Upper lobe of right lung (tissue), 1 donor: ENCODE measurements around the gene HSPA9. TPM values are rescaled to one million over a fixed set of nuclear protein-coding genes. Genes with fewer than 3 reads are reported as not detected.

Source experiments
- ATAC-seq: fragments of 200-7000 bp; cut with Tn5 transposase; one replicate; pipeline ENCODE4 v1.9.1; 2020; ENCODE audit warnings: mild to moderate bottlenecking, moderate library complexity
- DNase-seq: peaks from one replicate; pipeline ENCODE4 v3.0.0-alpha.2; 2020
- H3K27ac ChIP-seq: fragments of 200-600 bp; one replicate; pipeline ENCODE4 v1.8.0; 2022
- H3K27me3 ChIP-seq: fragments of 200-600 bp; one replicate; pipeline ENCODE4 v1.8.0; 2022; ENCODE audit warnings: mild to moderate bottlenecking
- H3K36me3 ChIP-seq: fragments of 200-600 bp; one replicate; pipeline ENCODE4 v1.8.0; 2022
- H3K4me1 ChIP-seq: fragments of 200-600 bp; one replicate; pipeline ENCODE4 v1.8.0; 2022
- H3K4me3 ChIP-seq: fragments of 200-600 bp; one replicate; pipeline ENCODE4 v1.8.0; 2022; ENCODE audit warnings: mild to moderate bottlenecking
- H3K9me3 ChIP-seq: fragments of 200-600 bp; one replicate; pipeline ENCODE4 v1.8.0; 2022
- intact Hi-C: fragments of 100-400 bp; cut with DNase I; formaldehyde crosslinking; loops from one replicate; pipeline ENCODE4 v1.11.0; 2022
- total RNA-seq: library from RNA; stranded (reverse); fragmentation: NEBNext Ultra II Directional; extraction: Animal tissue kit (Norgen Biotek cat#: 25700); gene quantifications from one replicate; pipeline ENCODE4 v1.2.1, GENCODE V29; 2021
- TF ChIP-seq, protein P1 (sequence below): fragments of 200-600 bp; IDR thresholded peaks from one replicate; pipeline ENCODE4 v1.8.0; 2022; ENCODE audit warnings: antibody characterized with exemption
- donor health status: DM: no; HTN: yes; CAD: no; lungs with severe emphysema.

The HSPA9 gene
- total RNA-seq, 1 donor from 2014 or later: 164 TPM

DNA sequence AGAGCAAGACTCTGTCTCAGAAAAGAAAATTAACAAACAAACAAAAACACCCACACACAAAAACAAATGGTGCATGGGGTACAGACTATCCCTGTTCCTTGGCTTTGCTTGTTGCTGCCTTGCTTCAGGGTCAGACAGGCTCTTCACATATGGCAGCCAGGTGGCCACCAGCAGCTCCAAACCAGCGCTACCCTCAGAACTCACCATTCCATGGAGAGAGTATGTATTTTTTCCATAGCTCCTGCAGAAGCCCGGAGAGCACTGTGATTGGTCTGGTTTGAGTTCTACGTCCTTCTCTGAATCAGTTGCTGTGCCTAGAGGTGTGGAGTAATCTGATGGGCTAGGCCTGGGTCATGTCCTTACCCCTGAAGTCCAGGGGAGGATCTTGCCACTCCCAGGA, 25.2 kb upstream of the HSPA9 start:
- Histone ChIP-seq H3K4me3 (no peak overlapping the region), H3K4me1 (peaks cover 10% of the 10 kb centered on the region), H3K9me3 (no peaks in the 10 kb centered on the region), H3K27ac (no peak overlapping the region), H3K36me3 (no peaks in the 10 kb centered on the region), H3K27me3 (no peaks in the 10 kb centered on the region)
- ATAC-seq (no peak), DNase-seq (no peak)
- TF ChIP-seq, protein P1, sequence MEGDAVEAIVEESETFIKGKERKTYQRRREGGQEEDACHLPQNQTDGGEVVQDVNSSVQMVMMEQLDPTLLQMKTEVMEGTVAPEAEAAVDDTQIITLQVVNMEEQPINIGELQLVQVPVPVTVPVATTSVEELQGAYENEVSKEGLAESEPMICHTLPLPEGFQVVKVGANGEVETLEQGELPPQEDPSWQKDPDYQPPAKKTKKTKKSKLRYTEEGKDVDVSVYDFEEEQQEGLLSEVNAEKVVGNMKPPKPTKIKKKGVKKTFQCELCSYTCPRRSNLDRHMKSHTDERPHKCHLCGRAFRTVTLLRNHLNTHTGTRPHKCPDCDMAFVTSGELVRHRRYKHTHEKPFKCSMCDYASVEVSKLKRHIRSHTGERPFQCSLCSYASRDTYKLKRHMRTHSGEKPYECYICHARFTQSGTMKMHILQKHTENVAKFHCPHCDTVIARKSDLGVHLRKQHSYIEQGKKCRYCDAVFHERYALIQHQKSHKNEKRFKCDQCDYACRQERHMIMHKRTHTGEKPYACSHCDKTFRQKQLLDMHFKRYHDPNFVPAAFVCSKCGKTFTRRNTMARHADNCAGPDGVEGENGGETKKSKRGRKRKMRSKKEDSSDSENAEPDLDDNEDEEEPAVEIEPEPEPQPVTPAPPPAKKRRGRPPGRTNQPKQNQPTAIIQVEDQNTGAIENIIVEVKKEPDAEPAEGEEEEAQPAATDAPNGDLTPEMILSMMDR: no peak
- intact Hi-C loops: no loop called here

- DNase-seq (no peak), ATAC-seq (peak; percentile 41)
Observed at GRCh38 chr5:138597661-138598400, 22.6 kb upstream of the HSPA9 start.

GRCh38 chr5:138596105-138596881, 21.1 kb upstream of the HSPA9 start:
- DNase-seq: no peak
- H3K4me1 ChIP-seq: no peaks in the 10 kb centered on the region
- no peak overlapping the region for H3K4me3 ChIP-seq
- H3K36me3 ChIP-seq: no peaks in the 10 kb centered on the region
- H3K27me3 ChIP-seq: no peaks in the 10 kb centered on the region
- no peaks in the 10 kb centered on the region for H3K9me3 ChIP-seq
- no peak for ATAC-seq
- H3K27ac ChIP-seq: no peak overlapping the region
- TF ChIP-seq, protein P1: no peak
- intact Hi-C loops: no loop called here

More at GRCh38 chr5:138597661-138598400, 22.6 kb upstream of the HSPA9 start:
- peaks cover 2% of the 10 kb centered on the region for H3K4me1 ChIP-seq
- H3K4me3 ChIP-seq: no peak overlapping the region
- intact Hi-C loops: no loop called here
- H3K27ac ChIP-seq: no peak overlapping the region
- H3K36me3 ChIP-seq: no peaks in the 10 kb centered on the region
- TF ChIP-seq, protein P1: no peak
- no peaks in the 10 kb centered on the region for H3K9me3 ChIP-seq
- H3K27me3 ChIP-seq: no peaks in the 10 kb centered on the region

DNA sequence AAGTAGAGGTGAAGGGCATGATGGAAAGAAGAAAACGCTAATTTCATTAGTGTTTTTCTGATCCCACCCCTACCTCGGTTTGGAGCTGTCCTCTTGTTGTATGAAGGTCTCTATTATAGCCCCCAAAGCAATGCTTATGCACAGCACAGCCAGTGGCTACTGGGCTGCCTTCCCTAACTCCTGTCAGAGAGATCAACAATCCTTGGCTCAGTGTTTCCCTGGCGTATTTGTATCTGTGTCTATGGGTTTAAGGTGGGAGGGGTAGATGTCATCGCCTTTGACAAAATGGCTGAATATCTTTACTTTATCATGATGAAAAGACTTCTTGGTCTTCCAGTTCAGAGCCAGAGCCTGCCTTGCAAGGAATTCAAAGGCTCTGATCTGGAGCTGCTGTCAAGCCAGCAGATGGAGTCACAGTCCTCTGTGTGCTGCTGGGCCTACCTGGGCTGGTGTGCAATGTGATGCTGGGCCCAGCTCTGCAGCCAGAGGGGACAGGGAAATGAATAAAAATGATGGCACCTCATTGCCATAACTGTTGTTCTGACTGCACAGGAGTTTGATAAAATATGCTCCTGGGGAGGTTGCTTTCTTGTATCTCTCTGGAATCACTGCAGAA, 20.1 kb upstream of the HSPA9 start:
- no peaks in the 10 kb centered on the region for H3K36me3 ChIP-seq
- DNase-seq (no peak), ATAC-seq (no peak)
- no peak overlapping the region for H3K27ac ChIP-seq
- no peaks in the 10 kb centered on the region for H3K27me3 ChIP-seq
- no peaks in the 10 kb centered on the region for H3K4me1 ChIP-seq
- no peak overlapping the region for H3K4me3 ChIP-seq
- TF ChIP-seq, protein P1: no peak
- intact Hi-C loops: no loop called here
- no peaks in the 10 kb centered on the region for H3K9me3 ChIP-seq

- Histone ChIP-seq H3K4me1 (no peaks in the 10 kb centered on the region), H3K27me3 (no peaks in the 10 kb centered on the region)
- DNase-seq: no peak
Observed at GRCh38 chr5:138594305-138595058, 19.3 kb upstream of the HSPA9 start.

More at GRCh38 chr5:138594305-138595058, 19.3 kb upstream of the HSPA9 start:
- intact Hi-C loops: no loop called here
- H3K27ac ChIP-seq: no peak overlapping the region
- no peak overlapping the region for H3K4me3 ChIP-seq
- TF ChIP-seq, protein P1: peak; percentile 41
- ATAC-seq: no peak
- H3K36me3 ChIP-seq: no peaks in the 10 kb centered on the region
- no peaks in the 10 kb centered on the region for H3K9me3 ChIP-seq
